HCT116 (cell line): ENCODE results near the gene SLC35G3. TPM values are rescaled to one million over a fixed set of nuclear protein-coding genes. Genes with fewer than 3 reads are reported as not detected.

Experiments used
- ATAC-seq: fragments of 200-7000 bp; cut with Tn5 transposase; 2 replicates; pipeline ENCODE4 v1.9.1; 2020; ENCODE audit warnings: mild to moderate bottlenecking, moderate library complexity
- BruUV-seq: library from RNA; stranded (reverse); fragments of 400-500 nt; replicated peaks from 2 replicates; lab custom pipeline; 2021; lab: Mats Ljungman, UMichigan
- CTCF ChIA-PET: fragments of 300-600 bp; sonication (Branson Sonifier 250); formaldehyde crosslinking; loops from one replicate; lab custom pipeline; 2021; ENCODE audit warnings: antibody characterized with exemption; lab: Charles Lee
- POLR2A ChIA-PET: fragments of 300-600, 350-600 bp; sonication (Branson Sonifier 250); formaldehyde crosslinking; loops from one replicate; lab custom pipeline; 2021; ENCODE audit warnings: antibody characterized with exemption; lab: Charles Lee
- RAD21 ChIA-PET, 2 experiments: fragments of 300-600 bp; sonication (Branson Sonifier 250); formaldehyde crosslinking; loops; one replicate each; lab custom pipeline; 2023; ENCODE audit warnings: low total read pairs in 2 of 2; ENCODE audit not compliant: uncharacterized antibody in 2 of 2, unreplicated experiment in 2 of 2, low non-redundant PET in 1 of 2; lab: Charles Lee
- DNase-seq: peaks from one replicate; pipeline ENCODE4 v3.0.0-alpha.2; 2010; ENCODE audit warnings: low read depth, low spot score
- H2AFZ ChIP-seq: fragments of 200-600 bp; shearing (Covaris generic), sonication (generic); 2 replicates; pipeline ENCODE4 v1.6.1; 2017; ENCODE audit warnings: low read depth, mixed run types, mixed read lengths, antibody characterized with exemption, low read length; ENCODE audit not compliant: poor library complexity, severe bottlenecking
- H3K27ac ChIP-seq: 2 replicates; pipeline ENCODE4 v1.5.1; 2012; ENCODE audit warnings: low read depth, low read length
- H3K27me3 ChIP-seq: fragments of 200-600 bp; sonication (generic); 2 replicates; pipeline ENCODE4 v1.6.1; 2016; ENCODE audit warnings: mixed run types, low read length, mixed read lengths; ENCODE audit not compliant: insufficient read depth
- H3K36me3 ChIP-seq, 2 experiments: fragments of 200-500 bp in 1 of 2; fragments of 200-600 bp in 1 of 2; sonication (Bioruptor generic) in 1 of 2; sonication (generic) in 1 of 2; 2 replicates each; pipeline versions ENCODE4 v1.5.1 to v1.6.1; 2014 to 2016; ENCODE audit warnings: low read length in 2 of 2, inconsistent platforms in 1 of 2, mixed read lengths in 1 of 2, mixed run types in 1 of 2; ENCODE audit not compliant: insufficient read depth in 2 of 2, control insufficient read depth in 1 of 2
- H3K4me1 ChIP-seq, 2 experiments: fragments of 200-600 bp in 1 of 2; sonication (generic) in 1 of 2; 2 replicates each; pipeline versions ENCODE4 v1.5.1 to v1.6.1; 2012 to 2017; ENCODE audit warnings: low read length in 2 of 2, inconsistent platforms in 1 of 2, mild to moderate bottlenecking in 1 of 2, mixed read lengths in 1 of 2, mixed run types in 1 of 2, moderate library complexity in 1 of 2; ENCODE audit not compliant: insufficient read depth in 2 of 2, control insufficient read depth in 1 of 2
- H3K4me2 ChIP-seq: fragments of 200-600 bp; sonication (generic); 2 replicates; pipeline ENCODE4 v1.6.1; 2017; ENCODE audit warnings: mixed run types, low read length, mixed read lengths
- H3K4me3 ChIP-seq, 2 experiments: fragments of 200-600 bp in 1 of 2; sonication (generic) in 1 of 2; replicated peaks in 1 of 2; 2 replicates each; pipeline ENCODE4 v1.5.1; 2011 to 2016; ENCODE audit warnings: low read length in 2 of 2, control low read depth in 1 of 2, low read depth in 1 of 2, mild to moderate bottlenecking in 1 of 2, mixed read lengths in 1 of 2, mixed run types in 1 of 2
- H3K79me2 ChIP-seq: fragments of 200-600 bp; sonication (generic); 2 replicates; pipeline ENCODE4 v1.6.1; 2017; ENCODE audit warnings: mild to moderate bottlenecking, mixed run types, low read length, moderate library complexity, mixed read lengths; ENCODE audit not compliant: insufficient read depth
- H3K9ac ChIP-seq: fragments of 200-600 bp; sonication (generic); 2 replicates; pipeline ENCODE4 v1.6.1; 2016; ENCODE audit warnings: low read length, mixed read lengths
- H3K9me2 ChIP-seq: fragments of 200-600 bp; sonication (generic), shearing (Covaris generic); 2 replicates; pipeline ENCODE4 v1.6.1; 2017; ENCODE audit warnings: mixed run types, mild to moderate bottlenecking, moderate library complexity; ENCODE audit not compliant: insufficient read depth
- H3K9me3 ChIP-seq, 2 experiments: fragments of 200-500 bp in 1 of 2; fragments of 200-600 bp in 1 of 2; sonication (Bioruptor generic) in 1 of 2; sonication (generic) in 1 of 2; 2 replicates each; pipeline ENCODE4 v1.6.1; 2014 to 2017; ENCODE audit warnings: low read length in 2 of 2, mixed read lengths in 2 of 2, inconsistent platforms in 1 of 2, low read depth in 1 of 2, mild to moderate bottlenecking in 1 of 2, mixed run types in 1 of 2, moderate library complexity in 1 of 2; ENCODE audit not compliant: control insufficient read depth in 1 of 2, insufficient read depth in 1 of 2
- H4K20me1 ChIP-seq: fragments of 200-600 bp; sonication (generic), shearing (Covaris generic); 2 replicates; pipeline ENCODE4 v1.6.1; 2017; ENCODE audit warnings: mixed run types, mild to moderate bottlenecking, moderate library complexity; ENCODE audit not compliant: insufficient read depth
- CBX3 ChIP-seq: IDR thresholded peaks from 2 replicates; pipeline ENCODE4 v1.6.1; 2012; ENCODE audit warnings: low read depth
- CEBPB ChIP-seq: IDR thresholded peaks from 2 replicates; pipeline ENCODE4 v1.6.1; 2012; ENCODE audit warnings: low read depth
- EZH2 ChIP-seq: fragments of 200-600 bp; sonication (generic); IDR thresholded peaks from 2 replicates; pipeline ENCODE4 v1.6.1; 2017; ENCODE audit warnings: antibody characterized with exemption, mixed run types
- FOSL1 ChIP-seq: IDR thresholded peaks from 2 replicates; pipeline ENCODE4 v1.6.1; 2012; ENCODE audit warnings: low read depth
- JUND ChIP-seq: IDR thresholded peaks from 2 replicates; pipeline ENCODE4 v1.6.1; 2012
- POLR2AphosphoS5 ChIP-seq: IDR thresholded peaks from 2 replicates; pipeline ENCODE4 v1.6.1; 2011; ENCODE audit warnings: mild to moderate bottlenecking, low read depth, low read length, moderate library complexity
- SIN3A ChIP-seq: IDR thresholded peaks from 2 replicates; pipeline ENCODE4 v1.6.1; 2012; ENCODE audit warnings: low read depth
- YY1 ChIP-seq: IDR thresholded peaks from 2 replicates; pipeline ENCODE4 v1.6.1; 2011; ENCODE audit warnings: low read length, low read depth, moderate library complexity, mild to moderate bottlenecking; ENCODE audit not compliant: insufficient replicate concordance; ENCODE audit errors: extremely low read depth
- intact Hi-C: fragments of 100-400 bp; cut with micrococcal nuclease; formaldehyde crosslinking; loops from 2 replicates; pipeline ENCODE4 v1.10.0; 2022
- total RNA-seq: library from RNA; stranded (reverse); gene quantifications from one replicate; pipeline ENCODE4 v1.2.1, GENCODE V29; 2021; ENCODE audit not compliant: unreplicated experiment
- TF ChIP-seq, protein P1 (sequence below): IDR thresholded peaks from 2 replicates; pipeline ENCODE4 v1.6.1; 2012
- TF ChIP-seq, protein P2 (sequence below), 3 experiments: fragments of 200-600 bp in 1 of 3; sonication (generic) in 1 of 3; IDR thresholded peaks in 2 of 3; conservative IDR thresholded peaks in 1 of 3; 2 replicates each; pipeline ENCODE4 v1.5.1; 2012 to 2017; ENCODE audit warnings: low read depth in 2 of 3, low read length in 2 of 3, antibody characterized with exemption in 1 of 3, borderline replicate concordance in 1 of 3, control low read depth in 1 of 3, mild to moderate bottlenecking in 1 of 3, mixed read lengths in 1 of 3, mixed run types in 1 of 3, moderate library complexity in 1 of 3; ENCODE audit not compliant: insufficient read depth in 1 of 3
- TF ChIP-seq, protein P3 (sequence below): IDR thresholded peaks from 2 replicates; pipeline ENCODE4 v1.6.1; 2011; ENCODE audit warnings: mild to moderate bottlenecking, low read length, moderate library complexity; ENCODE audit not compliant: insufficient replicate concordance; ENCODE audit errors: extremely low read depth

SLC35G3 gene
- total RNA-seq, 1 experiment from 2014 or later, result not detected

DNA sequence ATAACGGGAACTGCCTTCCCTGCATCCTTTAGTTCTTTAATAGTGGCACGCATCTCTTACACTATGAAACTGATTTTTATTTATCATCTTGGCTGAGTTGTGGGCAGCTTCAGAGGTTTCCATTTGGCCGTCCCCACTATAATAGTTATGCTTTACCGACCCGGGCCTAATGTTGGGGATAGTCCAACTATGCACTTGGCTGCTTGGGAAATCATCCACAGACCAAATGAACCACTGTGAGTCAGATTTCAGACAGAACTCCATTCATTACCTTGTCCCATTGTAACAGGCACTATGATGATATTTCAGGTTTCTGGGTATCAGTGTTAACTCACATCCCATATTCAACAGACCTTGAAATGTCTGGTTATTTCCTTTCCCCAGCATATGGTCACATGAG is 42.6 kb upstream of the SLC35G3 start:
- H4K20me1 ChIP-seq, result no peaks in the 10 kb centered on the region
- no peaks in the 10 kb centered on the region for H3K79me2 ChIP-seq
- CTCF ChIA-PET, result no interaction called here
- intact Hi-C loops, result no loop called here
- H3K27ac ChIP-seq, result no peak overlapping the region
- H2AFZ ChIP-seq, result no peak overlapping the region
- no peaks in the 10 kb centered on the region for H3K9me3 ChIP-seq
- ATAC-seq (no peak), DNase-seq (no peak)
- H3K36me3 ChIP-seq, result no peaks in the 10 kb centered on the region
- no peak overlapping the region for H3K4me3 ChIP-seq
- H3K9me2 ChIP-seq, result no peaks in the 10 kb centered on the region
- POLR2A ChIA-PET, result no interaction called here
- peaks cover 3 to 4% of the 10 kb centered on the region in 2 experiments; a peak in 2 of 4 replicates for H3K4me1 ChIP-seq
- H3K27me3 ChIP-seq, result no peaks in the 10 kb centered on the region
- no peak for TF ChIP-seq SIN3A
- no peak for TF ChIP-seq JUND
- TF ChIP-seq, protein P1, sequence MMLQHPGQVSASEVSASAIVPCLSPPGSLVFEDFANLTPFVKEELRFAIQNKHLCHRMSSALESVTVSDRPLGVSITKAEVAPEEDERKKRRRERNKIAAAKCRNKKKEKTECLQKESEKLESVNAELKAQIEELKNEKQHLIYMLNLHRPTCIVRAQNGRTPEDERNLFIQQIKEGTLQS, result no peak
- TF ChIP-seq EZH2, result no peak
- TF ChIP-seq, protein P2, sequence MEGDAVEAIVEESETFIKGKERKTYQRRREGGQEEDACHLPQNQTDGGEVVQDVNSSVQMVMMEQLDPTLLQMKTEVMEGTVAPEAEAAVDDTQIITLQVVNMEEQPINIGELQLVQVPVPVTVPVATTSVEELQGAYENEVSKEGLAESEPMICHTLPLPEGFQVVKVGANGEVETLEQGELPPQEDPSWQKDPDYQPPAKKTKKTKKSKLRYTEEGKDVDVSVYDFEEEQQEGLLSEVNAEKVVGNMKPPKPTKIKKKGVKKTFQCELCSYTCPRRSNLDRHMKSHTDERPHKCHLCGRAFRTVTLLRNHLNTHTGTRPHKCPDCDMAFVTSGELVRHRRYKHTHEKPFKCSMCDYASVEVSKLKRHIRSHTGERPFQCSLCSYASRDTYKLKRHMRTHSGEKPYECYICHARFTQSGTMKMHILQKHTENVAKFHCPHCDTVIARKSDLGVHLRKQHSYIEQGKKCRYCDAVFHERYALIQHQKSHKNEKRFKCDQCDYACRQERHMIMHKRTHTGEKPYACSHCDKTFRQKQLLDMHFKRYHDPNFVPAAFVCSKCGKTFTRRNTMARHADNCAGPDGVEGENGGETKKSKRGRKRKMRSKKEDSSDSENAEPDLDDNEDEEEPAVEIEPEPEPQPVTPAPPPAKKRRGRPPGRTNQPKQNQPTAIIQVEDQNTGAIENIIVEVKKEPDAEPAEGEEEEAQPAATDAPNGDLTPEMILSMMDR (IDR thresholded peaks at IDR 0.05 in 2 of 3, conservative IDR thresholded peaks at IDR 0.05 in 1 of 3; ENCODE audit: borderline replicate concordance in 1 of 3, insufficient read depth in 1 of 3, low read depth in 2 of 3, low read length in 2 of 3), result no peak
- no peak for TF ChIP-seq CEBPB
- TF ChIP-seq FOSL1, result no peak
- TF ChIP-seq CBX3, result no peak
- TF ChIP-seq YY1, result no peak
- H3K9ac ChIP-seq, result no peak overlapping the region
- BruUV-seq, result no TSS peak
- no peak overlapping the region for H3K4me2 ChIP-seq
- RAD21 ChIA-PET, result no interaction called here

DNA sequence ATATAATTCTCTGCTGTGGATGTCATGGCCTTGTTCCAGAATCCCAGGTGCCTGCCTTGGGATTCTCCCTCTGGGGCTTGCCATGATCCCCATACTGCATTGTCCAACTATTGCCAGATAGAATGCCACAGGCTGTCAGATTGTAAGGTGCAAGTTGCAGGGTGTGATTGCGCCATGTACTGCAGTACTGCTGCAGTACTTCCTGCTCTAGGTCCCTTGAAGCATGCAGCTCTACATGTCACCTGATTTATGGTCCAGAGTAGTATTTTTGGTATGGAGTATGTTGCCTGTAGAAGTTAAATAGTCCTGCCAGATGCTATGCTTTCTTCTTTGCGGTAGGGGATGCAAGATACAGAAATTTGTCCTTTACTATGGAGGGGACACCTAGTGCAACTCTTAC is 41.7 kb upstream of the SLC35G3 start:
- intact Hi-C loops, result no loop called here
- no peaks in the 10 kb centered on the region for H3K36me3 ChIP-seq
- H3K4me3 ChIP-seq, result no peak overlapping the region
- ChIA-PET POLR2A (no interaction called here), CTCF (no interaction called here), RAD21 (no interaction called here)
- no peaks in the 10 kb centered on the region for H4K20me1 ChIP-seq
- no peak overlapping the region for H3K4me2 ChIP-seq
- no peaks in the 10 kb centered on the region for H3K4me1 ChIP-seq
- H3K9me3 ChIP-seq, result no peaks in the 10 kb centered on the region
- H3K27me3 ChIP-seq, result no peaks in the 10 kb centered on the region
- H2AFZ ChIP-seq, result no peak overlapping the region
- DNase-seq, result no peak
- H3K9ac ChIP-seq, result no peak overlapping the region
- ATAC-seq, result no peak
- H3K79me2 ChIP-seq, result no peaks in the 10 kb centered on the region
- no peak overlapping the region for H3K27ac ChIP-seq
- H3K9me2 ChIP-seq, result no peaks in the 10 kb centered on the region
- BruUV-seq, result no TSS peak
- no peak for TF ChIP-seq POLR2AphosphoS5
- TF ChIP-seq, protein P2 (IDR thresholded peaks at IDR 0.05 in 2 of 3, conservative IDR thresholded peaks at IDR 0.05 in 1 of 3; ENCODE audit: borderline replicate concordance in 1 of 3, insufficient read depth in 1 of 3, low read depth in 2 of 3, low read length in 2 of 3), result no peak
- TF ChIP-seq, protein P3, sequence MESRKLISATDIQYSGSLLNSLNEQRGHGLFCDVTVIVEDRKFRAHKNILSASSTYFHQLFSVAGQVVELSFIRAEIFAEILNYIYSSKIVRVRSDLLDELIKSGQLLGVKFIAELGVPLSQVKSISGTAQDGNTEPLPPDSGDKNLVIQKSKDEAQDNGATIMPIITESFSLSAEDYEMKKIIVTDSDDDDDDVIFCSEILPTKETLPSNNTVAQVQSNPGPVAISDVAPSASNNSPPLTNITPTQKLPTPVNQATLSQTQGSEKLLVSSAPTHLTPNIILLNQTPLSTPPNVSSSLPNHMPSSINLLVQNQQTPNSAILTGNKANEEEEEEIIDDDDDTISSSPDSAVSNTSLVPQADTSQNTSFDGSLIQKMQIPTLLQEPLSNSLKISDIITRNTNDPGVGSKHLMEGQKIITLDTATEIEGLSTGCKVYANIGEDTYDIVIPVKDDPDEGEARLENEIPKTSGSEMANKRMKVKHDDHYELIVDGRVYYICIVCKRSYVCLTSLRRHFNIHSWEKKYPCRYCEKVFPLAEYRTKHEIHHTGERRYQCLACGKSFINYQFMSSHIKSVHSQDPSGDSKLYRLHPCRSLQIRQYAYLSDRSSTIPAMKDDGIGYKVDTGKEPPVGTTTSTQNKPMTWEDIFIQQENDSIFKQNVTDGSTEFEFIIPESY, result no peak
- TF ChIP-seq, protein P1, result no peak
